ENCODE measurements around the gene PDP2.
"Not testable (repeated sequence)": the region's sequence is repeated elsewhere in the genome, so short reads cannot be mapped to it uniquely, and the experiment has no call there.

PDP2 gene

GRCh38 chr16:66921729-66922450 is 41.6 kb downstream of the PDP2 start:
- DNase-seq, result no peak

DNA sequence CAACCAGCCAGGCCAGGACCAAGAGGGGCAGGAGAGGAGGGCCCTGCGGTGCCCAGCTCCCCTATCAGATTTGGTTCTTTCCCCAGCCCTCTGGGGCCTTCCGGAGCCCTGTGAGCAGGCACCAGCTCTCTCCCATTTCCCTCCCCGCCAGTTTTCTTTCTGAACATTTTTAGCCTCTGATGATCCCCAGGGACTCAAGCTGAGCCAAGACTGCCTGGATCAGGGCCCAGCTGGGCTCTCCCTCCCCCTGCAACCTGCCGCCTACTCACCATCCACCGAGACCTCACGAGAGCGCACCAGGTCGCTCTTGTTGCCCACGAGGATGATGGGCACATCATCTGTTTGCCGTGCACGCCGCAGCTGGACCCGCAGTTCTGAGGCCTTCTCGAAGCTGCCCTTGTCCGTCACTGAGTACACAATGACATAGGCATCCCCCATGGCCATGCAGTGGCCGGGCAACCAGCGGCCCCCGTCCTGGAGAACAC is 43.0 kb downstream of the PDP2 start:
- DNase-seq, result no peak

GRCh38 chr16:66923866-66924265 is 43.6 kb downstream of the PDP2 start:
- DNase-seq, result no peak

DNA sequence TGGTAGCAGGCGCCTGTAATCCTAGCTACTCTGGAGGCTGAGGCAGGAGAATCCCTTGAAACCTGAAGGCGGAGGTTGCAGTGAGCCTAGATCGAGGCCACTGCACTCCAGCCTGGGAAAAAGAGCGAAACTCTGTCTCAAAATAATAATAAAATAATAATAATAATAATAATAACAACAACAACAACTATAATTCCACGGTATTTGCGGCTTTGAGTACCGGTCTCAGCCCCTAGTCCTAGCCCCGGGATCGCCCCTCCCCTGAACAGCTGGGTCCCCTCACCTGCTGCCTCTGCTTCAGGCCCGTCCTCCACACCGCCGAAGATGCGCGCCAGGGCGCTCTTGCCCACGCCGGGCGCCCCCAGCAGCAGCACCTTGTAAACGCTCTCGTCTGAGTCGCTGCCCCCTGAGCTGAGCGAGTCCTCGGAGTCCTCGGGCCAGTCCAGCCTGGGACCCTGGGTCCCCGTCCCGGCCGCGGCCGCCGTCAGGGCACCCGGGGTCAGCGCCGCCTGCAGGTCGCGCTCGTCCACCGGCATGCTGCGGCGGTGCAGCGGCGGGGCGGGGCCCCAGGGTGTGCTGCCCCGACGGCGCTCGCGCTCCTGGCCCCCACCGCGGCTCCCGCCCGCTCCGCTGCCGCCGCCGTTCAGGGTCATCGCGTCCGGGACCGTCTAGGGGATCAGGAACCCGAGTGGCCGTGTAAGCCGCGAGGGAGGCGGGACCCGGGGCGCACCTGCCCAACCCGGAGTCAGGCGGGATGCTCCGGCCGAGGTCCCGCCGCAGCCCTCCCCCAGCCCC is 44.4 kb downstream of the PDP2 start:
- DNase-seq, result no peak

DNA sequence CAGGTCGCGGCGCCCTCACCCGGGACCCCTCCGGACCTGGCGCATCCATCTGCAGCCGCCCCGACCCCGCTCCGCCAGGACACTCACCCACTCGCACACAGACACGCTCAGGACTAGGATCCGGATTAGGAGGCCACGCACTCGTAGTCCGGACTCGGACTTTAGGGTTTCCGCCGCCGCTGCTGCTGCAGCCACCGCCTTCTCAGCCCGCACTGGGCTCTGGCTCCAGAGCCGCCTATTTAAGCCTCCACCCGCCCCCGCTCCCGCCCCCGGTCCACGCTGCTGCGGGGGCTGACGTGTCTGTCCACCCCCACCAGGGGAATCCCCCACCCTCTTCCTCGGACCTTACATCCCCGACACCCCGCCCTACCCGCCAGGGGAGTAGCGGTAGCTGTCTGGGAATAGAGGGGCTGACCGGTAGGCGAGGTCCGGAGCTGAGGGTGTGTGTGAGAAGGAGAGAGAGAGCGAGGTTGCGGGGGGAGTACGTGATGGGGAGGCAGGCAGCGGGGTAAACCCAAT is 45.1 kb downstream of the PDP2 start, which contains the start of gene RRAD:
Gene RRAD, minus strand, starts transcription at position 214 of the 519 bp plus-strand sequence. CDS start 356 bp downstream, outside the sequence.
- peak; percentile 85 for DNase-seq

DNA sequence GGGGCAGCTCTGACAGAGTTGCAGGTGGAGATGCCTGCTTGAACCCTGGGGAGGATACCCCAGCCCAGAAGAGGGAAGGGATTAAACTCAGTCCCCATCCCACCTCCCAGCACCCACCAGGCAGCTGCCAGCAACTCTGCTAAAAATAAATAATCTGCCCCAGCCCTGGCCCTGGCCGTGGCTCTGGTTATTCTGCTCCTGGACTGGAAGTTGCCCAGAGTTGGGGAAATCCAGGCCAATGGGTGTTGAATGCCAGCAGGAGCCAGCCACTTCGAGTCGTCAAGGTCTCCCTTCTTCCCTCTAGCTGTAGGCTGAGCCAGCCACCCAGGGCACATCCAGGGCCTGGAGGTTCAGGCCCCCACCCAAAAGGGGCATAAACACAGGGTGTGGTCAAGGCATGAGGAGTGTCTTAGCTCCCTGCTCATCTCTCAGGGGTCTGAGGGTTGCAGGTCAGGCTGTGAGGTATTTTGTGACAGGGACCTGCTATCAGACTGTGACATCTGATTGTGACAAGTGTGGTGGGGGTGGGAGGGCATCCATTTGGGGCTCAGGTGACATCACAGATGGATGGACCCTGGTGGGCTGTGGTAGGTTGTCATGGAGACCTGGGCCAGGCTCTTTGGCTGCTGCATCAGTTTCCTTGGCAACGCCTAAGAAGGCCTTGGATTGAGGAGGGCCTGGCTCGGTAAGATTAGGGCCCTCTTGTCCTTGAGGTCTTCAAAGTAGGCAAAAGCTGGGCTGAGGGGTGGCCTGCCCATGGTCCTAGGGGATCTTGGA is 46.0 kb downstream of the PDP2 start:
- peak; percentile 48 for DNase-seq

- DNase-seq, result peak; percentile 97
Measured at GRCh38 chr16:66926961-66927436, 46.7 kb downstream of the PDP2 start.

DNA sequence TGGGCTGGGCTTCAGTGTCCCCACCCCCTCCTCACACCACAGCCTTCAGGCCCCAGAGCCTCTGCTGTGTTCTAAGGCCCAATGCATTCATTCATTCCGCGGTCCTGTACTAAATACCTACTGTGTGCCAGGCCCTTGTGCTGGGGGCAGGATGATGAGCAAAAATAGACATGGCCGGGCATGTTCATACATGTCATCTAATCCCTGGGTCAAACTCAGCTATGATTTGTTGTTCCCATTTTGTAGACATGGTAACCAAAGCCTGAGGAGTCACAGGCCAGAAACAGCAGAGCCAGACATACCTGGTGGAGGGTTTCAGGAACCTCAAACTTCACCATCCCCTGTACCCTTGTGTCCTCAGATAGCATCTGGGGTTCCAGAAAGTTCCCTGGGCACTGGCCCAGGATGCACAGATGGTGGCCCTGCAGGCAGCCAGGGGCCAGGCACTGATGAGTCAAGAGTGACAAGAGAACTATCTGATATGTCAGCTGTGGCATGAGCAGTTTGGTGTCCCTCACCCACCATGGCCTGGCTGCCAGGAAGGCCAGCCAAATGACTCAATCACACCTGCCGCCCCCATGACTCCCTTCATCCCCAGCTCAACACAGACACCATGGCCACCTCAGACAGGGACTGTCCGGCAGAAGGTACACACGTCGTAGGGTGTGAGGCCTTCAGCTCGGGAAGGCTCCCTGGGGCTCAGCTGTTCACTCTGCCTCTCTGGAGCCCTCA is 47.8 kb downstream of the PDP2 start:
- DNase-seq, result no peak

DNA sequence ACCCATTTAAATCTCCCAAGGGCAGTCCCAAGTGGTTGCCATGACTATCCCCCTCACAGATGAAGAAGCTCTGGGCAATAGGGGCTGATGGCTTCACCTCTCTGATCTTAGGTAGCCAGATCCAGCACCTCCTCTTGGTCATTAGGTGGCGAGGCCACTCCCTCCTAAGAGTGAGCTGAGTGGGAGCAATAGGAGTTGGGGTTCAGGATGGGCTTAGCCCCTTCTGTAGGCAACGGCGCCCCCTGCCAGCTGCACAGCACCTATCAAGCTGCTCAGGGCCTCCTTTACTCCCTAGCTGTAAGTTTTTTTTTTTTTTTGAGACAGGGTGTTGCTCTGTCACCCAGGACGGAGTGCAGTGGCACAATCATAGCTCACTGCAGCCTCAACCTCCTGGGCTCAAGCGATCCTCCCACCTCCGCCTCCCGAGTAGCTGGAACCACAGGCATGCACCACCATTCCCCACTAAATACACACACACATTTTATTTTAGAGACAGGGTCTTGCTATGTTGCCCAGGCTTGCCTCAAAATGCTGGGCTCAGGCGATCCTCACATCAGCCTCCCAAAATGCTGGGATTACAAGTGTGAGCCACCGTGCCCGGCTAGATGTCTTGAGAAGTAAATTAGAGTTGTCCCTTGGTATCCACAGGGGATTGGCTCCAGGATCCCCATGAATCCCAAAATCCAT is 48.5 kb downstream of the PDP2 start:
- peak; percentile 49 for DNase-seq

DNA sequence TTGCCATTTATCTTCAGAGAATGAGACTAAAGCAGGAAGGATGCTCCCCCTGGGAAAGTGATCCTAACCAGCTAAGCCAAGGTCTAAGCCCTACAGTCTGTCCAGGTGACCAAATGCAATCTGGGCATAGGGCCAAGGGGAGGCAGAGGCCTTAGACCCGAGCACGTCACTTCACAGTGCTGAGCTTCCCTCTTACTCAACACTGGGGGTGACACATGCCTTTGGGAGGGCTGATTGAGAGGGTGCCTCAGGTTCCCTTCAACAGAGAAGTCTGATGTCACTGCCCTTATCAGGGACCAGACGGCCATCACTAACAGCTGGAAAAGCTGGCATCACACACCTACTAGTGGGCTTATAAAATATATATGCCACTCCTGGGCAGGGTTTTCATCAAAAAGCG is 49.9 kb downstream of the PDP2 start:
- peak; percentile 75 for DNase-seq

DNA sequence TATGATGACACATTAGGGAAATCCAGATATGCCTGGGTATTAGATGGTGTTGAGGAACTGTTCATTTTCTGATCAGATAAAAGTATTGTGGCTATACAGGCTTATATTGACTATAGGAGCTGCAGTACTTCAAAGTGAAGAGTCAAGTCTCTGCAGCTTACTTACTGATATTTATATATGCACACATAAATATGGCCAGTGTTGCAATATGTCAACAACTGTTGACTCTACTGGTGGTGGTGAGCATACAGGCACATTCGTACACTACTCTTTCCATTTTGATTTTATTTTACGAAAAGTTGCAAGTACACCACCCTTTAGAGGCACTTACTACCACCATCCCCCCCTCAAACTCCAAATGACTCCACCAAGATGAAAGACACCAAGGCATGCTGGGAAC is 51.4 kb downstream of the PDP2 start:
- DNase-seq, result no peak

DNA sequence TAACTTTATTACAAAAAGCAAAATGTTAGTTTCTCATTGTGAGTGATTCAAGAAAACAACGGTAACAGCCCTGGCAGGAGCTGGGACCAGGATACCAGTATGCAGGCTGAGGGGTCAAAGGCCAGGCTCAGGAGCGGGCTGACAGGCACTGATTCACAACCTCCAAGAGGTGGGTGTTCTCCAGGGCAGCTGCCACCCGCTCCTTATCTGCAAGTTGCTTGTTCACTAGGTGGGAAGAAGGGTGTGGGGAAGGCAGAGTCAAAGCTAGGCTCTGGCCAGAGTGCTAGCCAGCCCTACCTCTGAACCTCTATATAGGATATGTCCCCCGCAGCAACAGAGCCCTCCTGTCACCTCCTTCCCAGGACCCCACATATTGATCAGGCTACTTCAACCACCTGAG is 51.8 kb downstream of the PDP2 start:
- DNase-seq, result no peak

- no peak for DNase-seq
Measured at GRCh38 chr16:66933776-66934137, 53.4 kb downstream of the PDP2 start.

DNA sequence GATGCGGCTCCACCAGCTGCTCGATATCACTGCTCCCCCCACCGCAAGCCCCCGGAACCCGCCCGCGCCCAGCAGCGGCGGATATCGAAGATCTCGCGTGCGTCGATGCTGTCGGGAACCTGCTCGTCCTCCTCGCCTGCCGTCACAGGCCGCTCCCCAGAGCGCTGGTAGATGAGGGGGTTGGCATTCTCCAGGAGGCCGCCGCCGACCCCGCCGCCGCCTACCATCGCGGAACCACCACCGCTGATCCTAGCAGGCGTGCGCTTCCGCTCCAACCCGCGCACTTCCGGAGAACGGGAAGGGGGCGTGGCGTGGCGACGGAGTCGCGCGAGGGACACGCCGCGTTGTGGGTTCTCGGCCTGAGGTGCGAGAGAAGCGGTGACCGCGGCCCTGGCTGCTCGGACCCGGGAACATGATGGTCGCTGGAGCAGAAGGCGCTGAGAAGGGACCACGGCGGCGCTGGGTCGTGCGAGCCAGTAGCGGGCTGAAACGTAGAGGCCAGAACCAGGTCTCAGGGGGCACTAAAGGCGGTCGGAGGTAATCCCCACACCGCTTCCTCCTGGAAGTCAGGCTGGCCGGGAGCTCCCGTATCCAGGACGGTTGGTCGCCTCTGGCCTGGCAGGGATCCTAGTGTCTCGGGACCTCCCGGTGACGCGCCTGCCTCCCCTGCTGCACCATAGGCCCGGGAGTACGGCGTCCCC is 54.0 kb downstream of the PDP2 start, which contains the start of gene CIAO2B:
Gene CIAO2B, minus strand, starts transcription at position 265 of the 701 bp plus-strand sequence. Its CDS starts 38 bp downstream, at position 227.
- peak; percentile 88 for DNase-seq

DNA sequence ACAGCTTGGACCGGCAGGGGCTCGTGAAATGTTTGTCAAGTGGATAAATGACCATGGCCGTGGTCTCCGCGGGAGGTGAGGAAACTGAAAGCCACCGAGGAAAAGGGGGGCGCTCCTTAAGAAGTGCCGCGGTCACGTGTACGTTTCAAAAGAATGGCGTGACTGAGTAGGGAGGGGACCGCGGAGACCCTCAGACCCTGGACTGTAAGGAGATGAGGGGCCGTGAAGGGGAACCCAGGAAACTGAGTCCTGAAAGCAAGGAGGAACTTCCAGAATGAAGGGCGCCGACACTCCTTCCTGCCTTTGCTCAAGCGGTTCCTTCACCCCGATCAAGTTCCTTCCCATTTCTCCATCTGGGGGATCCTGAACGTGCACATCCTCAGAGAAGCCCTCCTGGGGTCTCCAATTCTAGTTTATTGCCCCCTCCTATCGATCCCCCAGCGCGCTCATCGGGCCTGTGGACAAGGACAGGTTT is 54.6 kb downstream of the PDP2 start:
- DNase-seq, result not testable (repeated sequence)

GRCh38 chr16:66935314-66936011 is 55.1 kb downstream of the PDP2 start, which contains the start of gene CES2:
Gene CES2 (plus strand): TSS chr16:66935516. CDS start chr16:66935636, 120 bp downstream.
- DNase-seq, result peak; percentile 57

- no peak for DNase-seq
Measured at GRCh38 chr16:66936462-66936861, 56.1 kb downstream of the PDP2 start.

- DNase-seq, result no peak
Measured at GRCh38 chr16:66936889-66937554, 56.7 kb downstream of the PDP2 start.

- no peak for DNase-seq
Measured at GRCh38 chr16:66937725-66938337, 57.5 kb downstream of the PDP2 start.
